Glutamatergic neuron (in vitro differentiated cells): ENCODE data around the gene DLD. TPM values are rescaled to one million over a fixed set of nuclear protein-coding genes. Genes with fewer than 3 reads are reported as not detected.

Source experiments
- DNase-seq: peaks from one replicate; pipeline ENCODE4 v3.0.0; 2022
- H3K27ac Mint-ChIP-seq: one replicate; pipeline ENCODE4 v1.8.0; 2020; ENCODE audit warnings: mild to moderate bottlenecking, mixed read lengths, inconsistent platforms; ENCODE audit not compliant: unreplicated experiment
- H3K27me3 Mint-ChIP-seq: one replicate; pipeline ENCODE4 v1.8.0; 2020; ENCODE audit warnings: mild to moderate bottlenecking, moderate library complexity, mixed read lengths, inconsistent platforms; ENCODE audit not compliant: unreplicated experiment
- H3K36me3 Mint-ChIP-seq: one replicate; pipeline ENCODE4 v1.8.0; 2020; ENCODE audit warnings: mild to moderate bottlenecking, mixed read lengths, inconsistent platforms; ENCODE audit not compliant: unreplicated experiment
- H3K4me1 Mint-ChIP-seq: one replicate; pipeline ENCODE4 v1.8.0; 2020; ENCODE audit warnings: mild to moderate bottlenecking, low read depth, mixed read lengths, inconsistent platforms; ENCODE audit not compliant: unreplicated experiment
- H3K4me3 Mint-ChIP-seq: one replicate; pipeline ENCODE4 v1.8.0; 2020; ENCODE audit warnings: mild to moderate bottlenecking, mixed read lengths, inconsistent platforms; ENCODE audit not compliant: unreplicated experiment
- H3K9me3 Mint-ChIP-seq: one replicate; pipeline ENCODE4 v1.8.0; 2020; ENCODE audit warnings: mild to moderate bottlenecking, moderate library complexity, mixed read lengths, inconsistent platforms; ENCODE audit not compliant: unreplicated experiment
- CTCF ChIP-seq: fragments of 200-600 bp; sonication (generic); IDR thresholded peaks from one replicate; pipeline ENCODE4 v1.5.0; 2021; ENCODE audit not compliant: partially characterized antibody, unreplicated experiment
- total RNA-seq: library from RNA; stranded (reverse); fragmentation: NEBNext Ultra II Directional; extraction: Animal tissue kit (Norgen Biotek cat#: 25700); gene quantifications from one replicate; pipeline ENCODE4 v1.2.1, GENCODE V29; 2021; ENCODE audit not compliant: unreplicated experiment

The DLD gene
- total RNA-seq, 1 donor from 2014 or later = 75.9 TPM

- H3K4me3 Mint-ChIP-seq = no peak overlapping the region
- peaks cover 3% of the 10 kb centered on the region for H3K9me3 Mint-ChIP-seq
- no peak for DNase-seq
- TF ChIP-seq CTCF = no peak
- no peak overlapping the region for H3K27ac Mint-ChIP-seq
- no peaks in the 10 kb centered on the region for H3K36me3 Mint-ChIP-seq
- H3K27me3 Mint-ChIP-seq = peaks cover 2% of the 10 kb centered on the region
- H3K4me1 Mint-ChIP-seq = no peaks in the 10 kb centered on the region
Measured at GRCh38 chr7:107922886-107923285, 31.9 kb downstream of the DLD start.

- Mint-ChIP-seq H3K27me3 (peaks cover 2% of the 10 kb centered on the region), H3K4me1 (no peaks in the 10 kb centered on the region), H3K36me3 (no peaks in the 10 kb centered on the region), H3K27ac (no peak overlapping the region), H3K4me3 (no peak overlapping the region), H3K9me3 (peaks cover 3% of the 10 kb centered on the region)
- no peak for TF ChIP-seq CTCF
- DNase-seq = no peak
Measured at GRCh38 chr7:107924841-107925504, 34.0 kb downstream of the DLD start.

GRCh38 chr7:107926481-107926880 lies 35.5 kb downstream of the DLD start:
- Mint-ChIP-seq H3K9me3 (peaks cover 2% of the 10 kb centered on the region), H3K36me3 (no peaks in the 10 kb centered on the region), H3K27ac (no peak overlapping the region), H3K4me3 (no peak overlapping the region), H3K27me3 (peaks cover 2% of the 10 kb centered on the region), H3K4me1 (no peaks in the 10 kb centered on the region)
- DNase-seq = no peak
- no peak for TF ChIP-seq CTCF

- H3K9me3 Mint-ChIP-seq = peaks cover 4% of the 10 kb centered on the region
- peaks cover 5% of the 10 kb centered on the region for H3K27me3 Mint-ChIP-seq
- no peak for TF ChIP-seq CTCF
- peak overlapping the region; percentile 38 for H3K27ac Mint-ChIP-seq
- no peak for DNase-seq
- H3K4me3 Mint-ChIP-seq = no peak overlapping the region
- peaks cover 10% of the 10 kb centered on the region for H3K4me1 Mint-ChIP-seq
- no peaks in the 10 kb centered on the region for H3K36me3 Mint-ChIP-seq
Measured at GRCh38 chr7:107931740-107932515, 40.9 kb downstream of the DLD start.

- DNase-seq = no peak
- TF ChIP-seq CTCF = no peak
- Mint-ChIP-seq H3K9me3 (peaks cover 4% of the 10 kb centered on the region), H3K4me1 (peaks cover 10% of the 10 kb centered on the region), H3K27ac (peak overlapping the region; percentile 52), H3K36me3 (no peaks in the 10 kb centered on the region), H3K27me3 (peaks cover 6% of the 10 kb centered on the region), H3K4me3 (no peak overlapping the region)
Measured at GRCh38 chr7:107932805-107933204, 41.8 kb downstream of the DLD start.
